Measurements from ENCODE around the gene MAML2. TPM values are rescaled to one million over a fixed set of nuclear protein-coding genes. Genes with fewer than 3 reads are reported as not detected.

Gene MAML2
- total and polyA plus RNA-seq, 4 donors = 3.8 to 41.8 (median 13.7) TPM

DNA sequence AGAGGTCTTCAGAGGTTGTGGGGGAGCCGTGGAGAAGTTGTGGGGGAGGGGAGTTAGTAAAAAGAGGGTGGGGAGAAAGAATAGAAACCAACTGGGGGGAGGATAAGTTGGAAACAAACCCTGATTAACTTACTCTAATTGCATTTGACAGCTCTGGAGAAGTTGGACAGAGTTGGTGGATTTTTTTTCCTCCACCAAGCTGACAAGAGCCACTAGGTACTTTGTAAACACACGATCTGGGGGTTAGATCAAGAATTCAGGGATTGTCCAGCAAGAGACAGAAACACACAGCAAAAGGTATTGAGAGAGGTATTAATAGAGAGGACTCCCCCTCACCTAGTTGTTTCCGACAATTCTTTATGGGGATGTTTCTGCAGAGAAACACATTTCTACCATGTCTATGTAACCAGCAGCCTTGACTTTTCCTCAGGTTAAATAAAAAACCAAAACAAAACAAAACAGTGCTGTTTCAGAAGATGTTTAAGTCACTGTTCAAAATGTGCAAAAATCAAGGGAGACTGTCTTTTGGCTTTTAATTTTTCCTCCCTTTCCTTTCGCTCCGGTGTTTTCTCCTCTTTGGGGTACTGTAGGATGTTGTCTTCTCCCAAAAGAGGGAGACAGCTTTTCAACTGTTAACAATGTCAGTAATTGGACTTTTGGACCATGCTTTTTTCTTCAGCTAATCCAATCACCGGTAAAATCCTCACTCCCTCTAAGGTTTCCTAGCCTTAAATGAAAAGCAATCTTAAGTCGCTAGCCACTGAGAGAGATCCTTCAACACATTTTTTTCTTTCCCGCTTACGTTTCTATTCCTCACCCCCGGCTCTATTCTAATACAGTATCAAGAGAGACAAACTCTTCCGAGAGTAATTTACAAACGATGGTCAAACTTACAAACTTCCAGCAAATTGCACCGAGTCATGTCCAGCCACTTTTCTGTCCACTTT lies 708 bp downstream of the MAML2 start:
- peaks cover 0 to 3% (median 0%) of the 10 kb centered on the region in 4 donors for H3K36me3 ChIP-seq (ENCODE audit: control insufficient read depth in 4 of 4, insufficient read depth in 4 of 4, low read length in 4 of 4)
- DNase-seq (no peak), ATAC-seq (ENCODE audit: insufficient read depth, low FRiP score) (no peak)
- H3K9me3 ChIP-seq (ENCODE audit: control insufficient read depth in 4 of 4, insufficient read depth in 3 of 4, low read length in 3 of 4) = no peaks in the 10 kb centered on the region
- peaks cover 11 to 40% (median 22%) of the 10 kb centered on the region in 5 donors for H3K4me1 ChIP-seq (ENCODE audit: control insufficient read depth in 5 of 5, insufficient read depth in 5 of 5, low read length in 5 of 5)
- H3K9ac ChIP-seq (ENCODE audit: insufficient read depth in 1 of 2, low read length in 2 of 2) = peak overlapping the region; percentile 94 to 98
- peak overlapping the region; percentile 42 for H3K4me3 ChIP-seq
- H3K27me3 ChIP-seq (ENCODE audit: control insufficient read depth in 3 of 3, insufficient read depth in 3 of 3, low read length in 2 of 3) = no peaks in the 10 kb centered on the region
- TF ChIP-seq, protein P1, sequence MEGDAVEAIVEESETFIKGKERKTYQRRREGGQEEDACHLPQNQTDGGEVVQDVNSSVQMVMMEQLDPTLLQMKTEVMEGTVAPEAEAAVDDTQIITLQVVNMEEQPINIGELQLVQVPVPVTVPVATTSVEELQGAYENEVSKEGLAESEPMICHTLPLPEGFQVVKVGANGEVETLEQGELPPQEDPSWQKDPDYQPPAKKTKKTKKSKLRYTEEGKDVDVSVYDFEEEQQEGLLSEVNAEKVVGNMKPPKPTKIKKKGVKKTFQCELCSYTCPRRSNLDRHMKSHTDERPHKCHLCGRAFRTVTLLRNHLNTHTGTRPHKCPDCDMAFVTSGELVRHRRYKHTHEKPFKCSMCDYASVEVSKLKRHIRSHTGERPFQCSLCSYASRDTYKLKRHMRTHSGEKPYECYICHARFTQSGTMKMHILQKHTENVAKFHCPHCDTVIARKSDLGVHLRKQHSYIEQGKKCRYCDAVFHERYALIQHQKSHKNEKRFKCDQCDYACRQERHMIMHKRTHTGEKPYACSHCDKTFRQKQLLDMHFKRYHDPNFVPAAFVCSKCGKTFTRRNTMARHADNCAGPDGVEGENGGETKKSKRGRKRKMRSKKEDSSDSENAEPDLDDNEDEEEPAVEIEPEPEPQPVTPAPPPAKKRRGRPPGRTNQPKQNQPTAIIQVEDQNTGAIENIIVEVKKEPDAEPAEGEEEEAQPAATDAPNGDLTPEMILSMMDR (IDR thresholded peaks at IDR 0.05; ENCODE audit: control extremely low read depth, extremely low read depth) = no peak
- peak overlapping the region; percentile 62 to 90 for H3K27ac ChIP-seq (ENCODE audit: low read depth in 1 of 2, low read length in 1 of 2)
- 1 to 3% methylated on average over 13 of the region's 13 CpGs for WGBS, 2 donors

DNA sequence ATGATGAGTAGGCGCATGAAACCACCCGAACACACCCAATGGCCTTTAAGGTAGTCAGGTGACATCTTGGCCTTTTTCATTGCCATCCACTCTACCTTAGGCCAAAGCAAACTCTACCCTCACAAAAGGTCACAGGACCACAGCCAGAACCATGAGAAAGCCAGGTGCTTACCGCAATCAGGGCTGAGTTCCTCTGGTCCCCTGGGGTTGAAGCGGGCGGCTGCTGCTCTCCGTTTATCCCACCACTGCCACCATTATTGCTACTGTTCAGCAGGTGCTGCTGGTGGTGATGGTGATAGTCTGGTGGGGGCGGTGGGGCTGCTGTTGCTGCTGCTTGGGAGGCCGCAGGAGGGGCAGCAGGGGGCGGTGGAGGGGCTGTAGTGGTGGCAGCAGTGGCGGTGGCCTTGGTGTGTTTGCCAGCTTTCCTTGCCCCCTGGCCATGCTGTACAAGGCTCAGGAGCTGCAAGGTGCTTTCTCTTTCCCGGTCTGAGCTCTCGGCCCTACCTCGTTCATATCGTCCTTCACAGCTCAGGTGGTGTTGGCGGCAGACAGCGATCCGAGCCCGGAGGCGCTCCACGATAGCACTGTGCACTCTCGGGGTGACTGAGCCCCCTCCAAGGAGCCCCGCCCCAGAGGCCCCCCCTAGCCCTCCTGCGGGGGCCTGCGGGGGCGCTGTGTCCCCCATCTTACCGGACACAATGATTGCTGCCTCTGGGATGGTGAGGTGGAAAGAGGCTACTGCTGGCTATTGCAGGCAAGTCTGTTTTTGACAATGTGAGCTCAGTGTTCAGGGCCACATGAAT lies 1.6 kb downstream of the MAML2 start:
- Histone ChIP-seq H3K9me3 (ENCODE audit: control insufficient read depth in 4 of 4, insufficient read depth in 3 of 4, low read length in 3 of 4) (no peaks in the 10 kb centered on the region), H3K9ac (ENCODE audit: insufficient read depth in 1 of 2, low read length in 2 of 2) (peak overlapping the region; percentile 94 to 98), H3K27ac (ENCODE audit: low read depth in 1 of 2, low read length in 1 of 2) (peak overlapping the region; percentile 62 to 90), H3K4me3 (peak overlapping the region; percentile 42), H3K36me3 (ENCODE audit: control insufficient read depth in 4 of 4, insufficient read depth in 4 of 4, low read length in 4 of 4) (peaks cover 0 to 3% (median 0%) of the 10 kb centered on the region in 4 donors), H3K4me1 (ENCODE audit: control insufficient read depth in 5 of 5, insufficient read depth in 5 of 5, low read length in 5 of 5) (peaks cover 11 to 49% (median 30%) of the 10 kb centered on the region in 5 donors), H3K27me3 (ENCODE audit: control insufficient read depth in 3 of 3, insufficient read depth in 3 of 3, low read length in 2 of 3) (no peaks in the 10 kb centered on the region)
- DNase-seq = peak; percentile 74 to 82 (median 76)
- peak; percentile 4 for ATAC-seq (ENCODE audit: insufficient read depth, low FRiP score)
- TF ChIP-seq, protein P1 (IDR thresholded peaks at IDR 0.05; ENCODE audit: control extremely low read depth, extremely low read depth) = no peak
- 16 to 35% methylated on average over 26 of the region's 26 CpGs for WGBS, 2 donors

DNA sequence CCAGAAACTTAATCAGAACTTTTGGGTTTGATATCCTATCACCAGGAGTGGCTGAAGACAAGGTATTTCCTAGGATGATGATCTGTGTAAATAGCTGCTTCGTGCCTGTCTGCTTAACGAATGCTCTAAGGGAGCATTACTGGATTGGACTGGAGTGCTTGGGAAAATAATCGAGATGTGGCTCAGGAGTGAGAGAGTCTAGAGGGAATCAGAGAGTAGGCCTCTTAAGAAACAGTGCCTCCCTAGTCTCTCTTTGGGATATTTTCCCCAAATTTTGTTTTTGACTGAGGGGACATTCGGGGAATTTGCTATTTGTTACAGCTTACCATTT lies 2.5 kb downstream of the MAML2 start:
- peaks cover 13 to 58% (median 34%) of the 10 kb centered on the region in 5 donors for H3K4me1 ChIP-seq (ENCODE audit: control insufficient read depth in 5 of 5, insufficient read depth in 5 of 5, low read length in 5 of 5)

More for the DNA sequence above, 2.5 kb downstream of the MAML2 start:
- Histone ChIP-seq H3K27me3 (ENCODE audit: control insufficient read depth in 3 of 3, insufficient read depth in 3 of 3, low read length in 2 of 3) (no peaks in the 10 kb centered on the region), H3K4me3 (peak overlapping the region; percentile 11), H3K9ac (ENCODE audit: insufficient read depth in 1 of 2, low read length in 2 of 2) (peak overlapping the region; percentile 50 to 98), H3K36me3 (ENCODE audit: control insufficient read depth in 4 of 4, insufficient read depth in 4 of 4, low read length in 4 of 4) (peaks cover 0 to 3% (median 0%) of the 10 kb centered on the region in 4 donors), H3K9me3 (ENCODE audit: control insufficient read depth in 4 of 4, insufficient read depth in 3 of 4, low read length in 3 of 4) (no peaks in the 10 kb centered on the region), H3K27ac (ENCODE audit: low read depth in 1 of 2, low read length in 1 of 2) (peak overlapping the region; percentile 81 to 90)
- ATAC-seq (ENCODE audit: insufficient read depth, low FRiP score) (no peak), DNase-seq (peak in 2 of 3 donors; percentile 64 to 75)
- TF ChIP-seq, protein P1 (IDR thresholded peaks at IDR 0.05; ENCODE audit: control extremely low read depth, extremely low read depth) = no peak
- WGBS, 2 donors = 47 to 65% methylated on average over 4 of the region's 4 CpGs
